Measurements from ENCODE around the gene PRRG2. TPM values are rescaled to one million over a fixed set of nuclear protein-coding genes. Genes with fewer than 3 reads are reported as not detected.
A peak's percentile ranks its signal among the peaks of the same experiment; 100 is the strongest.

PRRG2 gene
- total RNA-seq, 1 experiment from 2014 or later = 4.7 TPM

GRCh38 chr19:49636233-49636932, 55.3 kb downstream of the PRRG2 start:
- no peak overlapping the region for H3K4me3 Mint-ChIP-seq (ENCODE audit: unreplicated experiment)
- TF ChIP-seq, protein P1, sequence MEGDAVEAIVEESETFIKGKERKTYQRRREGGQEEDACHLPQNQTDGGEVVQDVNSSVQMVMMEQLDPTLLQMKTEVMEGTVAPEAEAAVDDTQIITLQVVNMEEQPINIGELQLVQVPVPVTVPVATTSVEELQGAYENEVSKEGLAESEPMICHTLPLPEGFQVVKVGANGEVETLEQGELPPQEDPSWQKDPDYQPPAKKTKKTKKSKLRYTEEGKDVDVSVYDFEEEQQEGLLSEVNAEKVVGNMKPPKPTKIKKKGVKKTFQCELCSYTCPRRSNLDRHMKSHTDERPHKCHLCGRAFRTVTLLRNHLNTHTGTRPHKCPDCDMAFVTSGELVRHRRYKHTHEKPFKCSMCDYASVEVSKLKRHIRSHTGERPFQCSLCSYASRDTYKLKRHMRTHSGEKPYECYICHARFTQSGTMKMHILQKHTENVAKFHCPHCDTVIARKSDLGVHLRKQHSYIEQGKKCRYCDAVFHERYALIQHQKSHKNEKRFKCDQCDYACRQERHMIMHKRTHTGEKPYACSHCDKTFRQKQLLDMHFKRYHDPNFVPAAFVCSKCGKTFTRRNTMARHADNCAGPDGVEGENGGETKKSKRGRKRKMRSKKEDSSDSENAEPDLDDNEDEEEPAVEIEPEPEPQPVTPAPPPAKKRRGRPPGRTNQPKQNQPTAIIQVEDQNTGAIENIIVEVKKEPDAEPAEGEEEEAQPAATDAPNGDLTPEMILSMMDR (IDR thresholded peaks at IDR 0.05; ENCODE audit: unreplicated experiment) = no peak
- no peak for DNase-seq (ENCODE audit: unreplicated experiment)
- peaks cover 24% of the 10 kb centered on the region for H3K4me1 Mint-ChIP-seq (ENCODE audit: insufficient read depth, unreplicated experiment)
- H3K9me3 Mint-ChIP-seq (ENCODE audit: unreplicated experiment) = no peaks in the 10 kb centered on the region
- no TSS peak for BruUV-seq (replicated peaks)
- peak overlapping the region; percentile 7 for H3K27ac Mint-ChIP-seq (ENCODE audit: low read depth, unreplicated experiment)
- intact Hi-C loops (cut with micrococcal nuclease) = no loop called here
- CTCF ChIA-PET = interaction anchor here (0.6 to 0.9 kb wide), 5 partner anchors 20 to 269 kb away, joined by 3 read pairs; no protein-coding TSS in a partner anchor
- peaks cover 38% of the 10 kb centered on the region for H3K36me3 Mint-ChIP-seq (ENCODE audit: insufficient read depth, unreplicated experiment)
- no peaks in the 10 kb centered on the region for H3K27me3 Mint-ChIP-seq (ENCODE audit: insufficient read depth, unreplicated experiment)
- POLR2A ChIA-PET = interaction anchor here (0.6 to 2.9 kb wide), 5 partner anchors 19 to 347 kb away, joined by 3 to 10 read pairs (median 3); no protein-coding TSS in a partner anchor

DNA sequence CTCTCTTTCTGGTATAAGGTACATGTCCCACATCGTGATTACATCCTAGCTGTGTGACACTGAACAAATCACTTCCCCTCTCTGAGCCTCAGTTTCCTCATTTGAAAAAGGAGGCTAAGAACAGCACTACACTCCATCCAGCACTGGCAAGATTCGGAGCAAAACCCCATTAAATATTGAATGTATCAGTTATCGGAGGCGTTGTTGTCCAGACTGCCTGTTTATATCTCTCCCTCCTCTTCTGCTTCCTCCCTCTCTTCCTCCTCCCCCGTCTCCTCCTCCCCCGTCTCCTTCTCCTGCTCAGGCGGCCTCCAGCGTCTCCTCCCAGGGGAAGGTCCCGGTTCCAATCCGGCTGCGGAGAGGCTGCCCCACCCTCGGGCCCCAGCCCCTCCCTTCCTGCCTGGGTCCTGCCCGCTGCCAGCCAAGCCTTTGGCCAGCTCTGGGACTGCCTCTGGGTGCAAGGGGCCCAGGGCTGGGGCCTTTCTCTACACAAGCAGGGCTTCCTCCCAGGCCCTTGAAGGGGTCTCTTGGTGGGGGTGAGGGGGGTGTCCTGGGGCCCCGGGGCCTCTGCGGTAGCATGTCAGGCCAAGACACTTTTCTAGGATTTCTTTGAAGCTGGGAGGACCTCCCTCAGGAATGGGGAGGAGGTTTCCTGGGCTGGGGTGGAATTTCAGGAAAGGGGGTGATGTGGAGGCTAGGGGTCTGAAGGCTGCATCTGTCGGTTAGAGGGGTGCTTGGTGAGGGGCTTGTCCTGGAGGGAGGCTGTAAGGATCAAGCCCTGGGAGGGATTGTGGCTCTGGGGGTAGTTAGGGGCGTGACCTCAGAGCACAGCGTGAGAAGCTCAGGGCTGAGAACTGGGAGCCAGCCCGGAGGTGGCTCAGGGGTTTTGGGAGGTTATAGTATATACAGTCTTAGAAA, 57.0 kb downstream of the PRRG2 start:
- TF ChIP-seq, protein P1 (IDR thresholded peaks at IDR 0.05; ENCODE audit: unreplicated experiment) = no peak
- Mint-ChIP-seq H3K4me3 (ENCODE audit: unreplicated experiment) (peak overlapping the region; percentile 84), H3K9me3 (ENCODE audit: unreplicated experiment) (no peaks in the 10 kb centered on the region), H3K36me3 (ENCODE audit: insufficient read depth, unreplicated experiment) (peaks cover 32% of the 10 kb centered on the region), H3K27me3 (ENCODE audit: insufficient read depth, unreplicated experiment) (no peaks in the 10 kb centered on the region), H3K4me1 (ENCODE audit: insufficient read depth, unreplicated experiment) (peaks cover 30% of the 10 kb centered on the region), H3K27ac (ENCODE audit: low read depth, unreplicated experiment) (peak overlapping the region; percentile 95)
- peak; percentile 93 for DNase-seq (ENCODE audit: unreplicated experiment)
- POLR2A ChIA-PET = interaction anchor here (0.6 to 7.5 kb wide), 12 partner anchors 20 to 796 kb away, joined by 3 to 136 read pairs (median 4); partner anchors contain the start of genes AKT1S1, BCL2L12, IRF3 and NOSIP
- BruUV-seq (replicated peaks) = no TSS peak
- intact Hi-C loops (cut with micrococcal nuclease) = no loop called here
- CTCF ChIA-PET = interaction anchor here (0.6 to 0.7 kb wide), 3 partner anchors 18 to 308 kb away, joined by 3 to 4 read pairs (median 3); no protein-coding TSS in a partner anchor

DNA sequence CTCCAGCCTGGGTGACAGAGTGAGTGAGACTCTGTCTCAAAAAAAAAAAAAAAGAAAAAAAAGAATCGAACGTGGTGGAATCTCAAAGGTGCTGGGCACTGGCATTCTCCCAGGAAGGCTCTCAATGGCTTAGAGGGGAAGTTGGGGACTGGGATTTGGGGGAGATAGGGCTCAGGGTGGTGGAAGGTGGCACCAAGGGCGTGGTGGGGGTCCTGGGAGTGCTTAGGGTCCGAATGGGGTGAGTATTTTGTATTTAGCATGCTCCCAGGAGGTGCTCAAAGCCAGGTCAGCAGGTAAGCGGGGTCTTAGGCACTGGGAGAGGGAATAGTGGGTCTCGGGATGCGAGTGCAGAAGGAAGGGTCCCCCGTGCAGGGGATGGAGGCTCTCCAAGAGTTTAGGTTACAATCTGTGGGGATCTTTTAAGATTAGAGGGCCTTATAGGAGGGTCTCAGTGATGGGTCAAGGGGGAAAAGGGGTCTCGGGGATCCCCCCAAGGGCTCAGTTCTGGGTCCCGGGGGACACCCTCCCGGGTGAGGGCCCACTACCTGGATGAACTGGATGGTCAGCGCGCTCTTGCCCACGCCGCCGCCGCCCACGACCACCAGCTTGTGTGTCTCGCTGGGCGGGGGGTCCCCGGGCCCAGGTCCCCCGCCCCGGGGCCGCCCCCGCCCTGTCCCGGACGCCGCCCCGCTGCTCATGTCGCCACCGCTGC, 58.4 kb downstream of the PRRG2 start:
- no TSS peak for BruUV-seq (replicated peaks)
- TF ChIP-seq, protein P1 (IDR thresholded peaks at IDR 0.05; ENCODE audit: unreplicated experiment) = no peak
- ChIA-PET CTCF (interaction anchor here (0.6 to 1.2 kb wide), 6 partner anchors 32 to 70 kb away, joined by 3 to 4 read pairs (median 3); no protein-coding TSS in a partner anchor), POLR2A (interaction anchor here (0.6 to 7.5 kb wide), 20 partner anchors 8 to 936 kb away, joined by 3 to 167 read pairs (median 8); partner anchors contain the start of genes AKT1S1, ALDH16A1, AP2A1 and ATF5)
- DNase-seq (ENCODE audit: unreplicated experiment) = no peak
- intact Hi-C loops (cut with micrococcal nuclease) = loop anchor here (1.0 to 2.0 kb wide), 4 partner anchors 37 to 143 kb away; partner anchors contain the start of genes NOSIP, PRRG2 and RPS11
- Mint-ChIP-seq H3K27ac (ENCODE audit: low read depth, unreplicated experiment) (peak overlapping the region; percentile 95), H3K4me1 (ENCODE audit: insufficient read depth, unreplicated experiment) (peaks cover 41% of the 10 kb centered on the region), H3K27me3 (ENCODE audit: insufficient read depth, unreplicated experiment) (no peaks in the 10 kb centered on the region), H3K9me3 (ENCODE audit: unreplicated experiment) (no peaks in the 10 kb centered on the region), H3K36me3 (ENCODE audit: insufficient read depth, unreplicated experiment) (peaks cover 31% of the 10 kb centered on the region), H3K4me3 (ENCODE audit: unreplicated experiment) (peak overlapping the region; percentile 84)
